ENCODE results near the gene VPS37B.

DNA sequence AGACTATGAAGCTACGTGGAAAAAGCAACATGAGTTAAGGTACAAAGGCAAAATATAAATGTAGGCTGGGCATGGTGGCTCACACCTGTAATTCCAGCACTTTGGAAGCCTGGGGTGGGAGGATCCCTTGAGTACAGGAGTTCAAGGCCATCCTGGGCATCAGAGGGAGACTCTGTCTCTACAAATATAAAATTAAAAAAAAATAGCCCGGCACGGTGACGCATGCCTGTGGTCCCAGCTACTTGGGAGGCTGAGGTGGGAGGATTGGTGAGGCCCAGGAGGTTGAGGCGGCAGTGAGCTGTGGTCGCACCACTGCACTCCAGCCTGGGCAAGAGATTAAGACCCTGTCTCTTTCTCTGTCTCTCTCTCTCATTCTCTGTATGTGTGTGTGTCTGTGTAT, 4.0 kb upstream of the VPS37B start:
- no peak for TF ChIP-seq EZH2 (IDR thresholded peaks at IDR 0.05; ENCODE audit: borderline replicate concordance)
- no peak for TF ChIP-seq EZH2phosphoT487 (IDR thresholded peaks at IDR 0.05; ENCODE audit: low read depth, severe bottlenecking, unreplicated experiment)
- TF ChIP-seq, protein P1, sequence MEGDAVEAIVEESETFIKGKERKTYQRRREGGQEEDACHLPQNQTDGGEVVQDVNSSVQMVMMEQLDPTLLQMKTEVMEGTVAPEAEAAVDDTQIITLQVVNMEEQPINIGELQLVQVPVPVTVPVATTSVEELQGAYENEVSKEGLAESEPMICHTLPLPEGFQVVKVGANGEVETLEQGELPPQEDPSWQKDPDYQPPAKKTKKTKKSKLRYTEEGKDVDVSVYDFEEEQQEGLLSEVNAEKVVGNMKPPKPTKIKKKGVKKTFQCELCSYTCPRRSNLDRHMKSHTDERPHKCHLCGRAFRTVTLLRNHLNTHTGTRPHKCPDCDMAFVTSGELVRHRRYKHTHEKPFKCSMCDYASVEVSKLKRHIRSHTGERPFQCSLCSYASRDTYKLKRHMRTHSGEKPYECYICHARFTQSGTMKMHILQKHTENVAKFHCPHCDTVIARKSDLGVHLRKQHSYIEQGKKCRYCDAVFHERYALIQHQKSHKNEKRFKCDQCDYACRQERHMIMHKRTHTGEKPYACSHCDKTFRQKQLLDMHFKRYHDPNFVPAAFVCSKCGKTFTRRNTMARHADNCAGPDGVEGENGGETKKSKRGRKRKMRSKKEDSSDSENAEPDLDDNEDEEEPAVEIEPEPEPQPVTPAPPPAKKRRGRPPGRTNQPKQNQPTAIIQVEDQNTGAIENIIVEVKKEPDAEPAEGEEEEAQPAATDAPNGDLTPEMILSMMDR (IDR thresholded peaks at IDR 0.05; ENCODE audit: poor library complexity), result no peak

All from hepatocyte (in vitro differentiated cells).